GM23338 (cell line): ENCODE results near the gene DCLK2.

ENCODE experiments used
- CREB1 ChIP-seq: fragments of 250-450 bp; sonication (Bioruptor Pico); IDR thresholded peaks from 2 replicates; pipeline ENCODE4 v1.5.0; 2020; ENCODE audit warnings: low read depth, mild to moderate bottlenecking, moderate library complexity
- EZH2 ChIP-seq: fragments of 200-600 bp; sonication (generic); IDR thresholded peaks from one replicate; pipeline ENCODE4 v1.8.0; 2017; ENCODE audit warnings: antibody characterized with exemption, mild to moderate bottlenecking, low read depth; ENCODE audit not compliant: unreplicated experiment
- EZH2phosphoT487 ChIP-seq: fragments of 200-600 bp; sonication (generic); IDR thresholded peaks from one replicate; pipeline ENCODE4 v1.8.1; 2018; ENCODE audit warnings: antibody characterized with exemption; ENCODE audit not compliant: unreplicated experiment
- POLR2AphosphoS5 ChIP-seq: IDR thresholded peaks from 2 replicates; pipeline ENCODE4 v1.6.1; 2016; ENCODE audit warnings: antibody characterized with exemption, low read depth
- STAT1 ChIP-seq: IDR thresholded peaks from one replicate; pipeline ENCODE4 v1.6.1; 2016; ENCODE audit warnings: antibody characterized with exemption; ENCODE audit not compliant: unreplicated experiment
- ZNF331 ChIP-seq: fragments of 250-450 bp; sonication (Bioruptor Pico); IDR thresholded peaks from 2 replicates; pipeline ENCODE4 v1.5.0; 2020; ENCODE audit warnings: low read depth, mild to moderate bottlenecking, moderate library complexity
- ZNF462 ChIP-seq: fragments of 250-450 bp; sonication (Bioruptor Pico); IDR thresholded peaks from 2 replicates; pipeline ENCODE4 v1.5.0; 2020; ENCODE audit warnings: mild to moderate bottlenecking, moderate library complexity
- TF ChIP-seq, protein P1 (sequence below), 2 experiments: fragments of 200-600 bp in 1 of 2; sonication (generic) in 1 of 2; conservative IDR thresholded peaks; 2 replicates each; pipeline versions ENCODE4 v1.5.1 to v1.6.1; 2016 to 2017; ENCODE audit warnings: antibody characterized with exemption in 2 of 2, low read depth in 2 of 2, mild to moderate bottlenecking in 2 of 2, moderate library complexity in 1 of 2
- TF ChIP-seq, protein P2 (sequence below): IDR thresholded peaks from 2 replicates; pipeline ENCODE4 v1.6.1; 2016; ENCODE audit warnings: antibody characterized with exemption
- TF ChIP-seq, protein P3 (sequence below): IDR thresholded peaks from one replicate; pipeline ENCODE4 v1.6.1; 2018; ENCODE audit warnings: antibody characterized with exemption; ENCODE audit not compliant: unreplicated experiment

GRCh38 chr4:150126201-150126863 is 48.1 kb downstream of the DCLK2 start:
- TF ChIP-seq, protein P1, sequence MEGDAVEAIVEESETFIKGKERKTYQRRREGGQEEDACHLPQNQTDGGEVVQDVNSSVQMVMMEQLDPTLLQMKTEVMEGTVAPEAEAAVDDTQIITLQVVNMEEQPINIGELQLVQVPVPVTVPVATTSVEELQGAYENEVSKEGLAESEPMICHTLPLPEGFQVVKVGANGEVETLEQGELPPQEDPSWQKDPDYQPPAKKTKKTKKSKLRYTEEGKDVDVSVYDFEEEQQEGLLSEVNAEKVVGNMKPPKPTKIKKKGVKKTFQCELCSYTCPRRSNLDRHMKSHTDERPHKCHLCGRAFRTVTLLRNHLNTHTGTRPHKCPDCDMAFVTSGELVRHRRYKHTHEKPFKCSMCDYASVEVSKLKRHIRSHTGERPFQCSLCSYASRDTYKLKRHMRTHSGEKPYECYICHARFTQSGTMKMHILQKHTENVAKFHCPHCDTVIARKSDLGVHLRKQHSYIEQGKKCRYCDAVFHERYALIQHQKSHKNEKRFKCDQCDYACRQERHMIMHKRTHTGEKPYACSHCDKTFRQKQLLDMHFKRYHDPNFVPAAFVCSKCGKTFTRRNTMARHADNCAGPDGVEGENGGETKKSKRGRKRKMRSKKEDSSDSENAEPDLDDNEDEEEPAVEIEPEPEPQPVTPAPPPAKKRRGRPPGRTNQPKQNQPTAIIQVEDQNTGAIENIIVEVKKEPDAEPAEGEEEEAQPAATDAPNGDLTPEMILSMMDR (conservative IDR thresholded peaks at IDR 0.05; ENCODE audit: low read depth in 2 of 2), result no peak
- no peak for TF ChIP-seq EZH2
- no peak for TF ChIP-seq POLR2AphosphoS5
- TF ChIP-seq EZH2phosphoT487, result no peak
- TF ChIP-seq, protein P2, sequence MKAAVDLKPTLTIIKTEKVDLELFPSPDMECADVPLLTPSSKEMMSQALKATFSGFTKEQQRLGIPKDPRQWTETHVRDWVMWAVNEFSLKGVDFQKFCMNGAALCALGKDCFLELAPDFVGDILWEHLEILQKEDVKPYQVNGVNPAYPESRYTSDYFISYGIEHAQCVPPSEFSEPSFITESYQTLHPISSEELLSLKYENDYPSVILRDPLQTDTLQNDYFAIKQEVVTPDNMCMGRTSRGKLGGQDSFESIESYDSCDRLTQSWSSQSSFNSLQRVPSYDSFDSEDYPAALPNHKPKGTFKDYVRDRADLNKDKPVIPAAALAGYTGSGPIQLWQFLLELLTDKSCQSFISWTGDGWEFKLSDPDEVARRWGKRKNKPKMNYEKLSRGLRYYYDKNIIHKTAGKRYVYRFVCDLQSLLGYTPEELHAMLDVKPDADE, result no peak
- no peak for TF ChIP-seq CREB1 (CRISPR knock-in tag)
- TF ChIP-seq, protein P3, sequence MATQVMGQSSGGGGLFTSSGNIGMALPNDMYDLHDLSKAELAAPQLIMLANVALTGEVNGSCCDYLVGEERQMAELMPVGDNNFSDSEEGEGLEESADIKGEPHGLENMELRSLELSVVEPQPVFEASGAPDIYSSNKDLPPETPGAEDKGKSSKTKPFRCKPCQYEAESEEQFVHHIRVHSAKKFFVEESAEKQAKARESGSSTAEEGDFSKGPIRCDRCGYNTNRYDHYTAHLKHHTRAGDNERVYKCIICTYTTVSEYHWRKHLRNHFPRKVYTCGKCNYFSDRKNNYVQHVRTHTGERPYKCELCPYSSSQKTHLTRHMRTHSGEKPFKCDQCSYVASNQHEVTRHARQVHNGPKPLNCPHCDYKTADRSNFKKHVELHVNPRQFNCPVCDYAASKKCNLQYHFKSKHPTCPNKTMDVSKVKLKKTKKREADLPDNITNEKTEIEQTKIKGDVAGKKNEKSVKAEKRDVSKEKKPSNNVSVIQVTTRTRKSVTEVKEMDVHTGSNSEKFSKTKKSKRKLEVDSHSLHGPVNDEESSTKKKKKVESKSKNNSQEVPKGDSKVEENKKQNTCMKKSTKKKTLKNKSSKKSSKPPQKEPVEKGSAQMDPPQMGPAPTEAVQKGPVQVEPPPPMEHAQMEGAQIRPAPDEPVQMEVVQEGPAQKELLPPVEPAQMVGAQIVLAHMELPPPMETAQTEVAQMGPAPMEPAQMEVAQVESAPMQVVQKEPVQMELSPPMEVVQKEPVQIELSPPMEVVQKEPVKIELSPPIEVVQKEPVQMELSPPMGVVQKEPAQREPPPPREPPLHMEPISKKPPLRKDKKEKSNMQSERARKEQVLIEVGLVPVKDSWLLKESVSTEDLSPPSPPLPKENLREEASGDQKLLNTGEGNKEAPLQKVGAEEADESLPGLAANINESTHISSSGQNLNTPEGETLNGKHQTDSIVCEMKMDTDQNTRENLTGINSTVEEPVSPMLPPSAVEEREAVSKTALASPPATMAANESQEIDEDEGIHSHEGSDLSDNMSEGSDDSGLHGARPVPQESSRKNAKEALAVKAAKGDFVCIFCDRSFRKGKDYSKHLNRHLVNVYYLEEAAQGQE, result no peak
- no peak for TF ChIP-seq STAT1
- TF ChIP-seq ZNF331, result no peak
- no peak for TF ChIP-seq ZNF462 (CRISPR knock-in tag)
